Sigmoid colon (tissue), 4 donors: ENCODE results near the gene SPANXD.

Experiments used
- CTCF ChIP-seq, 4 experiments: fragments of 450-650 bp in 3 of 4; fragments of 200-600 bp in 1 of 4; IDR thresholded peaks; one replicate each; pipeline ENCODE4 v1.5.1; 2016 to 2019; ENCODE audit warnings: antibody characterized with exemption in 4 of 4, mild to moderate bottlenecking in 3 of 4, moderate library complexity in 2 of 4
- POLR2A ChIP-seq, 2 donors: fragments of 450-650 bp; IDR thresholded peaks; one replicate each; pipeline ENCODE4 v1.6.1; 2016; ENCODE audit warnings: antibody characterized with exemption in 2 of 2, mild to moderate bottlenecking in 2 of 2, moderate library complexity in 2 of 2
- POLR2AphosphoS5 ChIP-seq, 4 donors: sonication (generic); formaldehyde crosslinking; IDR thresholded peaks; one replicate each; pipeline ENCODE4 v1.6.1; 2017; ENCODE audit warnings: antibody characterized with exemption in 4 of 4

GRCh38 chrX:141673946-141674345 lies 24.6 kb downstream of the SPANXD start:
- TF ChIP-seq CTCF (IDR thresholded peaks at IDR 0.05) (no peak), POLR2A (IDR thresholded peaks at IDR 0.05) (no peak), POLR2AphosphoS5 (IDR thresholded peaks at IDR 0.05) (no peak)
